Prostate gland (tissue), 2 donors: ENCODE data around the gene RAD51B.

Source experiments
- POLR2AphosphoS5 ChIP-seq: sonication (generic); formaldehyde crosslinking; IDR thresholded peaks from one replicate; pipeline ENCODE4 v1.6.1; 2017; ENCODE audit warnings: antibody characterized with exemption
- TF ChIP-seq, protein P1 (sequence below), 4 experiments: fragments of 200-600 bp in 2 of 4; fragments of 450-650 bp in 2 of 4; sonication (generic) in 2 of 4; IDR thresholded peaks; 1 replicate in 3 of 4; 2 replicates in 1 of 4; pipeline ENCODE4 v1.5.1; 2016 to 2019; ENCODE audit warnings: antibody characterized with exemption in 4 of 4, mild to moderate bottlenecking in 2 of 4, moderate library complexity in 2 of 4

DNA sequence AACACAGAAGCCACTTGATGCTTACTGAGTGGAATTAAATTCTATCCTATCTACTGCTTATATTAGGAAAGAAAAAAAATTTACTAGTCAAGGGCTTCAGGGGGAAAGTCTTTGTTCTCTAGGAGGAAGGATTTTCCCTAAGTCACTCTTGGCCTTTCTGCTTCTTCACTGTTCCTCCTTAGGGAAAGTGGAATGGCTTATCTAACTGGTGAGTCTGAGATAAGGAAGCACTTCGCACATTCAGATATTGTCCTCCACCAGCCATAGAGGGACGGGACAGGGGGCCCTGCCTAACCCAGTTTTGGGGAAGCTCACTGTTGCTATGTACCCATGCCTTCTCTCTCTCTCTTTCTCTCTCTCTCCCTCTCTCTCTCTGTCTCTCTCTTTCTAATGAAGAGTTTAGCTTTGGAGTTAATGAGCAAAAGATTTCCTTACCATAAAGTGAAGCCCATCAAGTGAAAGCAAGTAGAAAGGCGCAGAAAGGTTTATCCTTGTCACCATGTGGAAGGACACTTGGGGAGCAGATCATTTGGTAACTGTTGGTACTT, 522.7 kb downstream of the RAD51B start:
- no peak for TF ChIP-seq POLR2AphosphoS5
- TF ChIP-seq, protein P1, sequence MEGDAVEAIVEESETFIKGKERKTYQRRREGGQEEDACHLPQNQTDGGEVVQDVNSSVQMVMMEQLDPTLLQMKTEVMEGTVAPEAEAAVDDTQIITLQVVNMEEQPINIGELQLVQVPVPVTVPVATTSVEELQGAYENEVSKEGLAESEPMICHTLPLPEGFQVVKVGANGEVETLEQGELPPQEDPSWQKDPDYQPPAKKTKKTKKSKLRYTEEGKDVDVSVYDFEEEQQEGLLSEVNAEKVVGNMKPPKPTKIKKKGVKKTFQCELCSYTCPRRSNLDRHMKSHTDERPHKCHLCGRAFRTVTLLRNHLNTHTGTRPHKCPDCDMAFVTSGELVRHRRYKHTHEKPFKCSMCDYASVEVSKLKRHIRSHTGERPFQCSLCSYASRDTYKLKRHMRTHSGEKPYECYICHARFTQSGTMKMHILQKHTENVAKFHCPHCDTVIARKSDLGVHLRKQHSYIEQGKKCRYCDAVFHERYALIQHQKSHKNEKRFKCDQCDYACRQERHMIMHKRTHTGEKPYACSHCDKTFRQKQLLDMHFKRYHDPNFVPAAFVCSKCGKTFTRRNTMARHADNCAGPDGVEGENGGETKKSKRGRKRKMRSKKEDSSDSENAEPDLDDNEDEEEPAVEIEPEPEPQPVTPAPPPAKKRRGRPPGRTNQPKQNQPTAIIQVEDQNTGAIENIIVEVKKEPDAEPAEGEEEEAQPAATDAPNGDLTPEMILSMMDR (IDR thresholded peaks at IDR 0.05), result no peak
